ENCODE results near the gene CASK.

Gene CASK

GRCh38 chrX:41671082-41671481 is 252.3 kb downstream of the CASK start:
- no peak overlapping the region for H4K8ac ChIP-seq (ENCODE audit: low read length)
- no peak overlapping the region for H2AFZ ChIP-seq (ENCODE audit: low read depth, low read length)
- H4K91ac ChIP-seq (ENCODE audit: low read length): no peak overlapping the region
- H3K27me3 ChIP-seq (ENCODE audit: control insufficient read depth in 1 of 2, insufficient read depth in 1 of 2, low read length in 2 of 2): peaks cover 0 to 8% of the 10 kb centered on the region in 2 experiments
- H3K18ac ChIP-seq (ENCODE audit: low read depth in 1 of 2, low read length in 2 of 2): no peak overlapping the region
- no peak overlapping the region for H2BK120ac ChIP-seq (ENCODE audit: low read depth, low read length)
- no peak overlapping the region for H3K14ac ChIP-seq (ENCODE audit: low read length in 2 of 2)
- no peak overlapping the region for H3K9ac ChIP-seq (ENCODE audit: low read length)
- no peak overlapping the region for H2AK5ac ChIP-seq (ENCODE audit: low read length, severe bottlenecking)
- H3K79me1 ChIP-seq (replicated peaks; ENCODE audit: low read length, poor library complexity, severe bottlenecking): peaks cover 3% of the 10 kb centered on the region
- peaks cover 2% of the 10 kb centered on the region for H3K4me1 ChIP-seq (ENCODE audit: control insufficient read depth, insufficient read depth, low read depth, low read length)
- no peak overlapping the region for H2BK5ac ChIP-seq (ENCODE audit: low read depth, low read length, poor library complexity, severe bottlenecking)
- WGBS: 100% methylated on average over 1 of the region's 1 CpG
- H3K36me3 ChIP-seq (ENCODE audit: control insufficient read depth in 1 of 2, insufficient read depth in 2 of 2, low read depth in 1 of 2, low read length in 2 of 2): no peaks in the 10 kb centered on the region
- DNase-seq: no peak
- H2BK15ac ChIP-seq (ENCODE audit: low read depth, poor library complexity, severe bottlenecking): no peak overlapping the region
- no peak overlapping the region for H3K27ac ChIP-seq (ENCODE audit: low read length, poor library complexity, severe bottlenecking)
- H3K4ac ChIP-seq (ENCODE audit: low read depth in 1 of 2, low read length in 2 of 2): no peak overlapping the region
- no peak overlapping the region for H3K4me2 ChIP-seq (ENCODE audit: low read length, poor library complexity, severe bottlenecking)
- H3K4me3 ChIP-seq (ENCODE audit: insufficient read depth in 1 of 2, low read depth in 1 of 2, low read length in 2 of 2): no peak overlapping the region
- no peak overlapping the region for H3K23ac ChIP-seq (ENCODE audit: low read length in 2 of 2)
- no peaks in the 10 kb centered on the region for H3K9me3 ChIP-seq (ENCODE audit: control insufficient read depth, low read length)
- no peak overlapping the region for H2BK12ac ChIP-seq (ENCODE audit: low read length in 2 of 2)

- DNase-seq: no peak
- H3K18ac ChIP-seq (ENCODE audit: low read depth in 1 of 2, low read length in 2 of 2): no peak overlapping the region
Measured at GRCh38 chrX:41670112-41670511, 253.2 kb downstream of the CASK start.

GRCh38 chrX:41667631-41668030 is 255.7 kb downstream of the CASK start:
- no peak overlapping the region for H2BK120ac ChIP-seq (ENCODE audit: low read depth, low read length)
- H3K14ac ChIP-seq (ENCODE audit: low read length in 2 of 2): no peak overlapping the region
- H3K27me3 ChIP-seq (ENCODE audit: control insufficient read depth in 1 of 2, insufficient read depth in 1 of 2, low read length in 2 of 2): peaks cover 0 to 6% of the 10 kb centered on the region in 2 experiments
- H3K23ac ChIP-seq (ENCODE audit: low read length in 2 of 2): no peak overlapping the region
- no peaks in the 10 kb centered on the region for H3K36me3 ChIP-seq (ENCODE audit: control insufficient read depth in 1 of 2, insufficient read depth in 2 of 2, low read depth in 1 of 2, low read length in 2 of 2)
- H3K4me1 ChIP-seq (ENCODE audit: control insufficient read depth, insufficient read depth, low read depth, low read length): peaks cover 3% of the 10 kb centered on the region
- no peak for DNase-seq
- H3K9me3 ChIP-seq (ENCODE audit: control insufficient read depth, low read length): no peaks in the 10 kb centered on the region
- H3K79me1 ChIP-seq (replicated peaks; ENCODE audit: low read length, poor library complexity, severe bottlenecking): peaks cover 3% of the 10 kb centered on the region
- no peak overlapping the region for H3K4ac ChIP-seq (ENCODE audit: low read depth in 1 of 2, low read length in 2 of 2)
- H3K4me3 ChIP-seq (ENCODE audit: insufficient read depth in 1 of 2, low read depth in 1 of 2, low read length in 2 of 2): no peak overlapping the region
- H3K4me2 ChIP-seq (ENCODE audit: low read length, poor library complexity, severe bottlenecking): no peak overlapping the region
- H2BK12ac ChIP-seq (ENCODE audit: low read length in 2 of 2): no peak overlapping the region
- no peak overlapping the region for H2BK15ac ChIP-seq (ENCODE audit: low read depth, poor library complexity, severe bottlenecking)
- 100% methylated on average over 1 of the region's 3 CpGs for WGBS
- H2AFZ ChIP-seq (ENCODE audit: low read depth, low read length): no peak overlapping the region
- no peak overlapping the region for H3K27ac ChIP-seq (ENCODE audit: low read length, poor library complexity, severe bottlenecking)
- no peak overlapping the region for H3K9ac ChIP-seq (ENCODE audit: low read length)
- H2AK5ac ChIP-seq (ENCODE audit: low read length, severe bottlenecking): no peak overlapping the region
- H3K18ac ChIP-seq (ENCODE audit: low read depth in 1 of 2, low read length in 2 of 2): no peak overlapping the region
- H4K8ac ChIP-seq (ENCODE audit: low read length): no peak overlapping the region
- no peak overlapping the region for H2BK5ac ChIP-seq (ENCODE audit: low read depth, low read length, poor library complexity, severe bottlenecking)
- no peak overlapping the region for H4K91ac ChIP-seq (ENCODE audit: low read length)

More at GRCh38 chrX:41670112-41670511, 253.2 kb downstream of the CASK start:
- Histone ChIP-seq H2BK5ac (ENCODE audit: low read depth, low read length, poor library complexity, severe bottlenecking) (no peak overlapping the region), H3K4me3 (ENCODE audit: insufficient read depth in 1 of 2, low read depth in 1 of 2, low read length in 2 of 2) (no peak overlapping the region), H2BK15ac (ENCODE audit: low read depth, poor library complexity, severe bottlenecking) (no peak overlapping the region), H3K4me2 (ENCODE audit: low read length, poor library complexity, severe bottlenecking) (no peak overlapping the region), H2BK120ac (ENCODE audit: low read depth, low read length) (no peak overlapping the region), H2AFZ (ENCODE audit: low read depth, low read length) (no peak overlapping the region), H3K9ac (ENCODE audit: low read length) (no peak overlapping the region), H3K4ac (ENCODE audit: low read depth in 1 of 2, low read length in 2 of 2) (no peak overlapping the region), H2BK12ac (ENCODE audit: low read length in 2 of 2) (no peak overlapping the region), H3K27me3 (ENCODE audit: control insufficient read depth in 1 of 2, insufficient read depth in 1 of 2, low read length in 2 of 2) (peaks cover 0 to 8% of the 10 kb centered on the region in 2 experiments), H3K14ac (ENCODE audit: low read length in 2 of 2) (no peak overlapping the region), H3K27ac (ENCODE audit: low read length, poor library complexity, severe bottlenecking) (peak overlapping the region; percentile 23), H3K9me3 (ENCODE audit: control insufficient read depth, low read length) (no peaks in the 10 kb centered on the region), H3K4me1 (ENCODE audit: control insufficient read depth, insufficient read depth, low read depth, low read length) (peaks cover 2% of the 10 kb centered on the region), H2AK5ac (ENCODE audit: low read length, severe bottlenecking) (no peak overlapping the region), H3K79me1 (replicated peaks; ENCODE audit: low read length, poor library complexity, severe bottlenecking) (peaks cover 3% of the 10 kb centered on the region), H4K8ac (ENCODE audit: low read length) (no peak overlapping the region), H4K91ac (ENCODE audit: low read length) (no peak overlapping the region), H3K23ac (ENCODE audit: low read length in 2 of 2) (no peak overlapping the region), H3K36me3 (ENCODE audit: control insufficient read depth in 1 of 2, insufficient read depth in 2 of 2, low read depth in 1 of 2, low read length in 2 of 2) (no peaks in the 10 kb centered on the region)

GRCh38 chrX:41666251-41666650 is 257.1 kb downstream of the CASK start:
- H3K23ac ChIP-seq (ENCODE audit: low read length in 2 of 2): no peak overlapping the region
- no CpG with 5 or more reads among the region's 1 CpG for WGBS
- no peaks in the 10 kb centered on the region for H3K36me3 ChIP-seq (ENCODE audit: control insufficient read depth in 1 of 2, insufficient read depth in 2 of 2, low read depth in 1 of 2, low read length in 2 of 2)
- peaks cover 3% of the 10 kb centered on the region for H3K4me1 ChIP-seq (ENCODE audit: control insufficient read depth, insufficient read depth, low read depth, low read length)
- H3K27me3 ChIP-seq (ENCODE audit: control insufficient read depth in 1 of 2, insufficient read depth in 1 of 2, low read length in 2 of 2): peaks cover 0 to 4% of the 10 kb centered on the region in 2 experiments
- H3K27ac ChIP-seq (ENCODE audit: low read length, poor library complexity, severe bottlenecking): no peak overlapping the region
- no peak overlapping the region for H2BK120ac ChIP-seq (ENCODE audit: low read depth, low read length)
- H3K18ac ChIP-seq (ENCODE audit: low read depth in 1 of 2, low read length in 2 of 2): no peak overlapping the region
- no peak overlapping the region for H3K14ac ChIP-seq (ENCODE audit: low read length in 2 of 2)
- no peak overlapping the region for H3K9ac ChIP-seq (ENCODE audit: low read length)
- H3K79me1 ChIP-seq (replicated peaks; ENCODE audit: low read length, poor library complexity, severe bottlenecking): peaks cover 3% of the 10 kb centered on the region
- H2AK5ac ChIP-seq (ENCODE audit: low read length, severe bottlenecking): no peak overlapping the region
- no peak overlapping the region for H2BK5ac ChIP-seq (ENCODE audit: low read depth, low read length, poor library complexity, severe bottlenecking)
- H2BK15ac ChIP-seq (ENCODE audit: low read depth, poor library complexity, severe bottlenecking): no peak overlapping the region
- H3K4me3 ChIP-seq (ENCODE audit: insufficient read depth in 1 of 2, low read depth in 1 of 2, low read length in 2 of 2): no peak overlapping the region
- no peak overlapping the region for H3K4me2 ChIP-seq (ENCODE audit: low read length, poor library complexity, severe bottlenecking)
- H4K91ac ChIP-seq (ENCODE audit: low read length): no peak overlapping the region
- H4K8ac ChIP-seq (ENCODE audit: low read length): no peak overlapping the region
- no peaks in the 10 kb centered on the region for H3K9me3 ChIP-seq (ENCODE audit: control insufficient read depth, low read length)
- no peak overlapping the region for H3K4ac ChIP-seq (ENCODE audit: low read depth in 1 of 2, low read length in 2 of 2)
- no peak overlapping the region for H2BK12ac ChIP-seq (ENCODE audit: low read length in 2 of 2)
- DNase-seq: no peak
- no peak overlapping the region for H2AFZ ChIP-seq (ENCODE audit: low read depth, low read length)

All from mesenchymal stem cell (in vitro differentiated cells and primary cell).